KMS-11 (cell line): ENCODE data around the gene SUPT3H.

ENCODE experiments used
- H2AFZ ChIP-seq: fragments of 200-600 bp; sonication (generic); 2 replicates; pipeline ENCODE4 v1.6.1; 2016; ENCODE audit warnings: antibody characterized with exemption, mixed run types, low read depth
- H3K27ac ChIP-seq: fragments of 200-600 bp; sonication (generic); 2 replicates; pipeline ENCODE4 v1.6.1; 2016; ENCODE audit warnings: mild to moderate bottlenecking, mixed run types
- H3K27me3 ChIP-seq: fragments of 200-600 bp; sonication (generic); 2 replicates; pipeline ENCODE4 v1.6.1; 2017; ENCODE audit warnings: mild to moderate bottlenecking, low read depth, mixed run types, moderate library complexity; ENCODE audit not compliant: insufficient read depth
- H3K36me3 ChIP-seq: fragments of 200-600 bp; sonication (generic); 2 replicates; pipeline ENCODE4 v1.6.1; 2017; ENCODE audit warnings: mild to moderate bottlenecking, mixed run types; ENCODE audit not compliant: insufficient read depth
- H3K4me1 ChIP-seq: fragments of 200-600 bp; sonication (generic); 2 replicates; pipeline ENCODE4 v1.6.1; 2016; ENCODE audit warnings: mild to moderate bottlenecking, low read depth, mixed run types; ENCODE audit not compliant: poor library complexity, severe bottlenecking
- H3K4me2 ChIP-seq: fragments of 200-600 bp; sonication (generic); 2 replicates; pipeline ENCODE4 v1.7.0; 2016; ENCODE audit warnings: mild to moderate bottlenecking, mixed run types
- H3K4me3 ChIP-seq: fragments of 200-600 bp; sonication (generic); IDR thresholded peaks from 2 replicates; pipeline ENCODE4 v1.6.1; 2017; ENCODE audit warnings: low read depth, low read length, mixed read lengths; ENCODE audit not compliant: insufficient read depth
- H3K79me2 ChIP-seq: fragments of 200-600 bp; sonication (generic); 2 replicates; pipeline ENCODE4 v1.6.1; 2016; ENCODE audit warnings: low read depth, mixed run types; ENCODE audit not compliant: insufficient read depth
- H3K9ac ChIP-seq: fragments of 200-600 bp; sonication (generic); 2 replicates; pipeline ENCODE4 v1.6.1; 2016; ENCODE audit warnings: mild to moderate bottlenecking, mixed run types
- H4K20me1 ChIP-seq: fragments of 200-600 bp; sonication (generic); 2 replicates; pipeline ENCODE4 v1.6.1; 2016; ENCODE audit warnings: mild to moderate bottlenecking, mixed run types; ENCODE audit not compliant: insufficient read depth
- TF ChIP-seq, protein P1 (sequence below): fragments of 200-600 bp; sonication (generic); conservative IDR thresholded peaks from 2 replicates; pipeline ENCODE4 v1.6.1; 2017; ENCODE audit warnings: low read depth, mild to moderate bottlenecking, antibody characterized with exemption, low read length, moderate library complexity, mixed read lengths

Gene SUPT3H

DNA sequence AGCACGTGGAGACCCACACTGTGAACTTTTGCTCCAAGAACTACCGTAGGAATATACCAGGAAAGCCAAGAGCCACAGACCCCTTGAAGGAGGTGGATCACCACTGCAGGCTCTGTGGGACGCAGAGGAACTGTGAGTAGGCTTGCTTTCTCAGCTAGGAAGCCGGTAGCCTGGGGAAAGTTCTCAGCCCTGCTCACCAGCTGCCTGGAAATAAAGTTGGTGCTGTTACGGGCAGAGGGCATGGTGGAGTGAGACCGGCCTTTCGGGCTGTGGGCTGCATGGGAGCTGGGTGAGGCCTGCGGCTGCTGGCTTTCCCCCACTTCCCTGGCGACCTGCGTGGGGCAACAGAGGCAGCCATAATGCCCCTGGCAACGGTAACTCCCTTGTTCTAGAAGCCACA lies 422.6 kb downstream of the SUPT3H start:
- no peaks in the 10 kb centered on the region for H4K20me1 ChIP-seq
- H3K27me3 ChIP-seq: no peaks in the 10 kb centered on the region
- H3K4me1 ChIP-seq: no peaks in the 10 kb centered on the region
- TF ChIP-seq, protein P1, sequence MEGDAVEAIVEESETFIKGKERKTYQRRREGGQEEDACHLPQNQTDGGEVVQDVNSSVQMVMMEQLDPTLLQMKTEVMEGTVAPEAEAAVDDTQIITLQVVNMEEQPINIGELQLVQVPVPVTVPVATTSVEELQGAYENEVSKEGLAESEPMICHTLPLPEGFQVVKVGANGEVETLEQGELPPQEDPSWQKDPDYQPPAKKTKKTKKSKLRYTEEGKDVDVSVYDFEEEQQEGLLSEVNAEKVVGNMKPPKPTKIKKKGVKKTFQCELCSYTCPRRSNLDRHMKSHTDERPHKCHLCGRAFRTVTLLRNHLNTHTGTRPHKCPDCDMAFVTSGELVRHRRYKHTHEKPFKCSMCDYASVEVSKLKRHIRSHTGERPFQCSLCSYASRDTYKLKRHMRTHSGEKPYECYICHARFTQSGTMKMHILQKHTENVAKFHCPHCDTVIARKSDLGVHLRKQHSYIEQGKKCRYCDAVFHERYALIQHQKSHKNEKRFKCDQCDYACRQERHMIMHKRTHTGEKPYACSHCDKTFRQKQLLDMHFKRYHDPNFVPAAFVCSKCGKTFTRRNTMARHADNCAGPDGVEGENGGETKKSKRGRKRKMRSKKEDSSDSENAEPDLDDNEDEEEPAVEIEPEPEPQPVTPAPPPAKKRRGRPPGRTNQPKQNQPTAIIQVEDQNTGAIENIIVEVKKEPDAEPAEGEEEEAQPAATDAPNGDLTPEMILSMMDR: no peak
- H3K36me3 ChIP-seq: no peaks in the 10 kb centered on the region
- H3K9ac ChIP-seq: no peak overlapping the region
- H3K79me2 ChIP-seq: no peaks in the 10 kb centered on the region
- H3K4me3 ChIP-seq: no peak overlapping the region
- H2AFZ ChIP-seq: no peak overlapping the region
- no peak overlapping the region for H3K27ac ChIP-seq
- no peak overlapping the region for H3K4me2 ChIP-seq

DNA sequence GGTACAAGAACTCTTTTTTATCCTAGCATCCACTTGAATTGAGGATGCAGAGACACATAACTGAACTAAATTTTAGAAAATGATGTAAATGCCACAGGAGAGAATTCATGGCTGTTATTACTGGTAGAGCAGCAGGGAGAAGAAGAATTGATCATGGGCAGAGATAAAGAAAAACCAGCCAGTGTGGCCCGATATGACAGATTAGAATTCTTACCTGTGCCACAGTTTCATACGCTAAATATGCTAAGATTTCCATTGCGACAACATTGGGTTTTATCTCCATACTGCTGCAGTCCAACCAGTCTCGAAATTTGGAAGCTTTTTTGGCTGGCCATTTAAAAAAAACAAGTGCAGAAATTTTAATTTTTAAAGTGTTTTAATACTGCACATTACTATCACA lies 423.5 kb downstream of the SUPT3H start:
- no peak overlapping the region for H3K4me2 ChIP-seq
- H4K20me1 ChIP-seq: no peaks in the 10 kb centered on the region
- H3K9ac ChIP-seq: no peak overlapping the region
- no peaks in the 10 kb centered on the region for H3K4me1 ChIP-seq
- no peaks in the 10 kb centered on the region for H3K36me3 ChIP-seq
- TF ChIP-seq, protein P1: no peak
- no peak overlapping the region for H2AFZ ChIP-seq
- H3K79me2 ChIP-seq: no peaks in the 10 kb centered on the region
- H3K27ac ChIP-seq: no peak overlapping the region
- H3K27me3 ChIP-seq: no peaks in the 10 kb centered on the region
- no peak overlapping the region for H3K4me3 ChIP-seq

DNA sequence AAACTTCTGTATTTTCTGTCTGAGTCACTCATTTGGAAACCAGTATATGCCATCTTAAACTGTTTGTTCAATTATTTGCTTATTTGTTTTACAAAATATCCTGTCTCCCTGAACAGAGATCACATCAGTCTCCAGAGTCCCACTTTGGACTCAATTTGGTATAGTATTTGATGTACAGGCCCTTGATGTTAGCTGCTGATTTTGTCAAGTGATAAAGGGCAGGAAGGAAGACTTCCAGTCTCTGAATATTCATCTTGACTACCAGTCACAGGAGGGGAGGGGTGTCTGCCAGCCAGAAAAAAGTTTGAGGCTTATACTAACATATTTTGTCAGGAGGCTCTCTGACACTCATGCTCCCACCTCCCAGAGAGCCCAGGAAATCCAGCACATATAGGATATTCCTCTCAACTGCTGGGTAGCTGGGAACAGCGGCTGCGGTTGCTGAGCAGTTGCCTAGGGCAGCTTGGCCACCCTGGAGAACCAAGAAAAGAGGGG lies 426.4 kb downstream of the SUPT3H start:
- Histone ChIP-seq H3K4me2 (no peak overlapping the region), H2AFZ (no peak overlapping the region), H4K20me1 (no peaks in the 10 kb centered on the region), H3K4me1 (no peaks in the 10 kb centered on the region), H3K27me3 (no peaks in the 10 kb centered on the region), H3K27ac (no peak overlapping the region), H3K36me3 (no peaks in the 10 kb centered on the region), H3K9ac (no peak overlapping the region), H3K79me2 (no peaks in the 10 kb centered on the region), H3K4me3 (no peak overlapping the region)
- TF ChIP-seq, protein P1: no peak

DNA sequence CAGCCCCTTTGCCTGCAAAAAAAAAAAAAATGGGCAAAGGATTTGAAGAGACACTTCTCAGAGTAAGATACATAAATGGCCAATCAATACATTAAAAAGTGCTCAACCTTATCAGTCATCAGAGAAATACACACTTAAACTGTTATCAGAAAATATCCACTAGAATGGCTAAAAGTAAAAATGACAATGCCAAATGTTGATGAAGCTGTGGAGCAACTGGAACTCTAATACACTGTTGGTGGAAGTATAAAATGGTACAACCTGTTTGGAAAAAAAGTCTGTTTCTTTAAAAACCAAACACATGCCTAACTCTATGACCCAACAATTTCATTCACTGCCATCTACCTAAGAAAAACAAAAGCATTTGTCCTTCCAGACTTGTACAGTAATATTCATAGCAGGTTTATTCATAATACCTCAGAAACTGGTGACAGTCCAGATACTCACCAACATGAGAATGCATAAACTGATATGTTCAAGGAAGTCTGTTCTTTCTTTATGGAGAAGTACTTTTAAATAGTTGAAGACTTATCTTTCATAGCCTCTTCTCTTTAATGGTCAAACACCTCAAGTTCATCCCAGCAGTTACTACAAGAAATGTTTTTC lies 428.0 kb downstream of the SUPT3H start:
- H2AFZ ChIP-seq: no peak overlapping the region
- no peak overlapping the region for H3K27ac ChIP-seq
- no peaks in the 10 kb centered on the region for H3K27me3 ChIP-seq
- TF ChIP-seq, protein P1: no peak
- H3K4me1 ChIP-seq: no peaks in the 10 kb centered on the region
- H3K4me3 ChIP-seq: no peak overlapping the region
- no peak overlapping the region for H3K9ac ChIP-seq
- H3K4me2 ChIP-seq: no peak overlapping the region
- H3K36me3 ChIP-seq: no peaks in the 10 kb centered on the region
- H3K79me2 ChIP-seq: no peaks in the 10 kb centered on the region
- no peaks in the 10 kb centered on the region for H4K20me1 ChIP-seq
